ENCODE results near the gene ARF1. TPM values are rescaled to one million over a fixed set of nuclear protein-coding genes. Genes with fewer than 3 reads are reported as not detected.
"Not testable (repeated sequence)": the region's sequence is repeated elsewhere in the genome, so short reads cannot be mapped to it uniquely, and the experiment has no call there.

The ARF1 gene
- total RNA-seq, 2 experiments from 2014 or later: 318 to 322 TPM

GRCh38 chr1:228110556-228110955 lies 28.0 kb downstream of the ARF1 start:
- peaks cover 15% of the 10 kb centered on the region for H3K36me3 Mint-ChIP-seq (ENCODE audit: low read depth)
- ATAC-seq (ENCODE audit: poor library complexity) (no peak), DNase-seq (no peak)
- Histone ChIP-seq H3K9me3 (ENCODE audit: control insufficient read depth in 1 of 2, insufficient read depth in 1 of 2, low read length in 2 of 2) (no peaks in the 10 kb centered on the region), H3K27ac (ENCODE audit: low read depth in 1 of 2, low read length in 2 of 2) (no peak overlapping the region), H3K4me3 (ENCODE audit: low read length) (no peak overlapping the region), H3K27me3 (ENCODE audit: control insufficient read depth in 1 of 2, insufficient read depth in 2 of 2, low read length in 2 of 2) (no peaks in the 10 kb centered on the region), H3K4me1 (ENCODE audit: insufficient read depth, low read length) (peaks cover 26% of the 10 kb centered on the region), H3K36me3 (ENCODE audit: insufficient read depth, low read length) (peaks cover 22% of the 10 kb centered on the region)
- H3K4me3 Mint-ChIP-seq: peak overlapping the region; percentile 56
- no peaks in the 10 kb centered on the region for H3K27me3 Mint-ChIP-seq
- H3K9me3 Mint-ChIP-seq: no peaks in the 10 kb centered on the region
- intact Hi-C loops (cut with DNase I, micrococcal nuclease): no loop called here
- ChIA-PET POLR2A (interaction anchor here (1.0 to 2.8 kb wide), 7 partner anchors 14 to 378 kb away, joined by 3 to 22 read pairs (median 3); partner anchors contain the start of genes ARF1 and GUK1), CTCF (interaction anchor here (2.1 kb wide), 1 partner anchor 54 kb away, joined by 9 read pairs; no protein-coding TSS in a partner anchor)
- TF ChIP-seq CTCF (IDR thresholded peaks at IDR 0.05): no peak
- peaks cover 26% of the 10 kb centered on the region for H3K4me1 Mint-ChIP-seq (ENCODE audit: low read depth)
- peak overlapping the region; percentile 93 for H3K27ac Mint-ChIP-seq

DNA sequence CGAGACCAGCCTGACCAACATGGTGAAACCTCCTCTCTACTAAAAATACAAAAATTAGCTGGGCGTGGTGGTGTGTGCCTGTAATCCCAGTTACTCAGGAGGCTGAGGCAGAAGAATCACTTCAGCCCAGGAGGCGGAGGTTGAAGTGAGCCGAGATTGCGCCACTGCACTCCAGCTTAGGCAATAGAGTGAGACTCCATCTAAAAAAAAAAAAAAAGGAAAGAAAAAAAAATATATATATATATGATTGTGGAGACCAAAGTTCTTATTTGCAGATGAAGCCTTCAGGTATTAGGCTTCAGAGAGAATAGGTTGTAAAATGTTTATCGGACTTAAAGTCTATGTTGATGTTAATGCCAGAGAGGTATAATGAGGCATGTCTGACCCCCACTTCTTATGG lies 28.8 kb downstream of the ARF1 start:
- POLR2A ChIA-PET; H3K27ac Mint-ChIP-seq; ATAC-seq (ENCODE audit: poor library complexity); CTCF ChIA-PET; H3K27me3 Mint-ChIP-seq; H3K9me3 Mint-ChIP-seq; H3K9me3 ChIP-seq (ENCODE audit: control insufficient read depth in 1 of 2, insufficient read depth in 1 of 2, low read length in 2 of 2); H3K27ac ChIP-seq (ENCODE audit: low read depth in 1 of 2, low read length in 2 of 2); H3K4me3 ChIP-seq (ENCODE audit: low read length); intact Hi-C loops (cut with DNase I, micrococcal nuclease); DNase-seq; H3K27me3 ChIP-seq (ENCODE audit: control insufficient read depth in 1 of 2, insufficient read depth in 2 of 2, low read length in 2 of 2): not testable (repeated sequence)
- Histone ChIP-seq H3K36me3 (ENCODE audit: insufficient read depth, low read length) (peaks cover 15% of the 10 kb centered on the region), H3K4me1 (ENCODE audit: insufficient read depth, low read length) (peaks cover 26% of the 10 kb centered on the region)
- peak overlapping the region; percentile 56 for H3K4me3 Mint-ChIP-seq
- peaks cover 24% of the 10 kb centered on the region for H3K4me1 Mint-ChIP-seq (ENCODE audit: low read depth)
- peaks cover 14% of the 10 kb centered on the region for H3K36me3 Mint-ChIP-seq (ENCODE audit: low read depth)

- H3K27ac ChIP-seq (ENCODE audit: low read depth in 1 of 2, low read length in 2 of 2): no peak overlapping the region
- no peak overlapping the region for H3K27ac Mint-ChIP-seq
- H3K4me3 Mint-ChIP-seq: no peak overlapping the region
- no peak for DNase-seq
- H3K36me3 ChIP-seq (ENCODE audit: insufficient read depth, low read length): peaks cover 7% of the 10 kb centered on the region
- peaks cover 26% of the 10 kb centered on the region for H3K4me1 ChIP-seq (ENCODE audit: insufficient read depth, low read length)
- peaks cover 22% of the 10 kb centered on the region for H3K4me1 Mint-ChIP-seq (ENCODE audit: low read depth)
- H3K27me3 Mint-ChIP-seq: no peaks in the 10 kb centered on the region
- POLR2A ChIA-PET: no interaction called here
- intact Hi-C loops (cut with DNase I, micrococcal nuclease): no loop called here
- peaks cover 6% of the 10 kb centered on the region for H3K36me3 Mint-ChIP-seq (ENCODE audit: low read depth)
- H3K27me3 ChIP-seq (ENCODE audit: control insufficient read depth in 1 of 2, insufficient read depth in 2 of 2, low read length in 2 of 2): no peaks in the 10 kb centered on the region
- ATAC-seq (ENCODE audit: poor library complexity): no peak
- H3K9me3 Mint-ChIP-seq: no peaks in the 10 kb centered on the region
- H3K9me3 ChIP-seq (ENCODE audit: control insufficient read depth in 1 of 2, insufficient read depth in 1 of 2, low read length in 2 of 2): no peaks in the 10 kb centered on the region
- no peak for TF ChIP-seq CTCF (IDR thresholded peaks at IDR 0.05)
- H3K4me3 ChIP-seq (ENCODE audit: low read length): no peak overlapping the region
- CTCF ChIA-PET: interaction anchor here (1.3 kb wide), 1 partner anchor 53 kb away, joined by 3 read pairs; no protein-coding TSS in a partner anchor
Observed at GRCh38 chr1:228112167-228112566, 29.7 kb downstream of the ARF1 start.

DNA sequence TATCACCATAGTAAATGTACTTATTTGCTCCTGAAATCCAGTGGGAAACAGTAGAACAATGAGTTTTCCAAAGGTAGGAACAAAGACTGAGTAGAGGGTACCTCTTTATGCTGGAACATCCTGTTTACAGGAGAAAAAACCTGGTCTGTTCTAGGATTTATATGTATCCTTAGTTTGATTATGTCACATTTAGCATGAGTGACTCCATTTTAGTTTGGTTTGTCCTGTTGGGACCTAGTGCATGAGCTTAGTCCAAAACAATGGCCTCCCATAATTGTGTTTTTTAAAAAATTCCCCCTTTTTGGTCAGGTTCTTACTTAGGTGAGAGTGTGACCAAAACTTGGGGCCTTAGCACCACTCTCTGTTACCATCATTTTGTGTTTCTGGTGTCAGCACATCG lies 30.1 kb downstream of the ARF1 start:
- TF ChIP-seq CTCF (IDR thresholded peaks at IDR 0.05): no peak
- peaks cover 3% of the 10 kb centered on the region for H3K36me3 ChIP-seq (ENCODE audit: insufficient read depth, low read length)
- ChIA-PET CTCF (interaction anchor here (1.3 kb wide), 1 partner anchor 53 kb away, joined by 3 read pairs; no protein-coding TSS in a partner anchor), POLR2A (no interaction called here)
- DNase-seq (no peak), ATAC-seq (ENCODE audit: poor library complexity) (no peak)
- H3K36me3 Mint-ChIP-seq (ENCODE audit: low read depth): peaks cover 6% of the 10 kb centered on the region
- H3K4me1 ChIP-seq (ENCODE audit: insufficient read depth, low read length): peaks cover 24% of the 10 kb centered on the region
- no peak overlapping the region for H3K4me3 Mint-ChIP-seq
- no peaks in the 10 kb centered on the region for H3K9me3 ChIP-seq (ENCODE audit: control insufficient read depth in 1 of 2, insufficient read depth in 1 of 2, low read length in 2 of 2)
- intact Hi-C loops (cut with DNase I, micrococcal nuclease): no loop called here
- no peak overlapping the region for H3K27ac Mint-ChIP-seq
- H3K27me3 Mint-ChIP-seq: no peaks in the 10 kb centered on the region
- H3K27ac ChIP-seq (ENCODE audit: low read depth in 1 of 2, low read length in 2 of 2): no peak overlapping the region
- H3K27me3 ChIP-seq (ENCODE audit: control insufficient read depth in 1 of 2, insufficient read depth in 2 of 2, low read length in 2 of 2): no peaks in the 10 kb centered on the region
- no peak overlapping the region for H3K4me3 ChIP-seq (ENCODE audit: low read length)
- H3K9me3 Mint-ChIP-seq: no peaks in the 10 kb centered on the region
- H3K4me1 Mint-ChIP-seq (ENCODE audit: low read depth): peaks cover 22% of the 10 kb centered on the region

Data from CD4-positive, alpha-beta T cell (primary cell).